HG02759 (cell line): Measurements from ENCODE around the gene GLUD1.
"Not testable (repeated sequence)": the region's sequence is repeated elsewhere in the genome, so short reads cannot be mapped to it uniquely, and the experiment has no call there.

Experiments used
- ATAC-seq: cut with Tn5 transposase; IDR thresholded peaks from one replicate; pipeline ENCODE4 v1.9.1; 2021; ENCODE audit warnings: mild to moderate bottlenecking, moderate library complexity; ENCODE audit not compliant: unreplicated experiment

Gene GLUD1

GRCh38 chr10:87007124-87007523, 87.5 kb downstream of the GLUD1 start:
- ATAC-seq, result not testable (repeated sequence)

- no peak for ATAC-seq
These were observed 94.2 kb downstream of the GLUD1 start for GRCh38 chr10:87000491-87000890.
